SK-N-SH treated with all-trans-retinoic acid at 6 μM for 48 hours (cell line): ENCODE data around the gene KCNG4.

Experiments used
- ATAC-seq: fragments of 200-7000 bp; cut with Tn5 transposase; 3 replicates; pipeline ENCODE4 v1.9.1; 2020; ENCODE audit warnings: mild to moderate bottlenecking, moderate library complexity
- ARNTL ChIP-seq: fragments of 450-650 bp; formaldehyde crosslinking; IDR thresholded peaks from 2 replicates; pipeline ENCODE4 v1.5.0; 2020; ENCODE audit warnings: low read depth, mild to moderate bottlenecking, moderate library complexity, borderline replicate concordance
- CREB5 ChIP-seq: fragments of 250-450 bp; sonication (Bioruptor Pico); IDR thresholded peaks from 2 replicates; pipeline ENCODE4 v1.5.1; 2020; ENCODE audit warnings: low read depth, mild to moderate bottlenecking, moderate library complexity
- CSDC2 ChIP-seq: fragments of 250-450 bp; sonication (Bioruptor Pico); IDR thresholded peaks from 2 replicates; pipeline ENCODE4 v1.5.0; 2020; ENCODE audit warnings: mild to moderate bottlenecking, moderate library complexity
- ESRRG ChIP-seq: fragments of 250-450 bp; sonication (Bioruptor Pico); IDR thresholded peaks from 2 replicates; pipeline ENCODE4 v1.6.1; 2021; ENCODE audit warnings: mild to moderate bottlenecking
- GLIS3 ChIP-seq: fragments of 250-450 bp; sonication (Bioruptor Pico); IDR thresholded peaks from 2 replicates; pipeline ENCODE4 v1.5.0; 2020; ENCODE audit warnings: mild to moderate bottlenecking, moderate library complexity
- ISL1 ChIP-seq: fragments of 250-450 bp; sonication (Bioruptor Pico); IDR thresholded peaks from 2 replicates; pipeline ENCODE4 v2.1.2; 2022; ENCODE audit warnings: mild to moderate bottlenecking, moderate library complexity
- OSR1 ChIP-seq: fragments of 250-450 bp; sonication (Bioruptor Pico); IDR thresholded peaks from 2 replicates; pipeline ENCODE4 v1.8.0; 2022; ENCODE audit warnings: moderate library complexity, mild to moderate bottlenecking, inconsistent platforms
- PPARA ChIP-seq: fragments of 250-450 bp; sonication (Bioruptor Pico); IDR thresholded peaks from 2 replicates; pipeline ENCODE4 v1.5.0; 2020; ENCODE audit warnings: mild to moderate bottlenecking, borderline replicate concordance
- RARB ChIP-seq: fragments of 250-450 bp; sonication (Bioruptor Pico); IDR thresholded peaks from 2 replicates; pipeline ENCODE4 v1.8.0; 2021; ENCODE audit warnings: mild to moderate bottlenecking, moderate library complexity
- SNAI2 ChIP-seq: fragments of 250-450 bp; sonication (Bioruptor Pico); IDR thresholded peaks from 2 replicates; pipeline ENCODE4 v1.5.0; 2020; ENCODE audit warnings: mild to moderate bottlenecking, moderate library complexity
- TCF4 ChIP-seq: fragments of 250-450 bp; sonication (Bioruptor Pico); IDR thresholded peaks from 2 replicates; pipeline ENCODE4 v1.8.0; 2021; ENCODE audit warnings: mild to moderate bottlenecking, moderate library complexity, borderline replicate concordance
- TOX ChIP-seq: fragments of 250-450 bp; sonication (Bioruptor Pico); IDR thresholded peaks from 2 replicates; pipeline ENCODE4 v1.8.0; 2021; ENCODE audit warnings: mild to moderate bottlenecking, moderate library complexity, borderline replicate concordance
- TSHZ2 ChIP-seq: fragments of 250-450 bp; sonication (Bioruptor Pico); IDR thresholded peaks from 2 replicates; pipeline ENCODE4 v1.5.0; 2020; ENCODE audit warnings: mild to moderate bottlenecking, moderate library complexity
- ZC3H10 ChIP-seq: fragments of 250-450 bp; sonication (Bioruptor Pico); IDR thresholded peaks from 2 replicates; pipeline ENCODE4 v1.5.1; 2021; ENCODE audit warnings: mild to moderate bottlenecking, moderate library complexity
- ZFP3 ChIP-seq: fragments of 250-450 bp; sonication (Bioruptor Pico); IDR thresholded peaks from 2 replicates; pipeline ENCODE4 v1.5.0; 2020; ENCODE audit warnings: mild to moderate bottlenecking, moderate library complexity
- ZFP30 ChIP-seq: fragments of 450-650 bp; formaldehyde crosslinking; IDR thresholded peaks from 2 replicates; pipeline ENCODE4 v1.5.0; 2022; ENCODE audit warnings: mild to moderate bottlenecking, moderate library complexity
- ZNF565 ChIP-seq: fragments of 450-650 bp; formaldehyde crosslinking; conservative IDR thresholded peaks from 2 replicates; pipeline ENCODE4 v1.5.0; 2020; ENCODE audit warnings: low read depth, mild to moderate bottlenecking, moderate library complexity
- ZNF70 ChIP-seq: fragments of 450-650 bp; formaldehyde crosslinking; IDR thresholded peaks from 2 replicates; pipeline ENCODE4 v1.5.0; 2020; ENCODE audit warnings: mild to moderate bottlenecking, moderate library complexity
- ZNF8 ChIP-seq: fragments of 450-650 bp; formaldehyde crosslinking; IDR thresholded peaks from 2 replicates; pipeline ENCODE4 v1.5.0; 2020; ENCODE audit warnings: mild to moderate bottlenecking, moderate library complexity
- TF ChIP-seq, protein P1 (sequence below): fragments of 250-450 bp; sonication (Bioruptor Pico); IDR thresholded peaks from 2 replicates; pipeline ENCODE4 v1.8.0; 2020; ENCODE audit warnings: mild to moderate bottlenecking, moderate library complexity, borderline replicate concordance
- TF ChIP-seq, protein P2 (sequence below): fragments of 250-450 bp; sonication (Bioruptor Pico); IDR thresholded peaks from 2 replicates; pipeline ENCODE4 v1.5.1; 2021; ENCODE audit warnings: mild to moderate bottlenecking, moderate library complexity
- TF ChIP-seq, protein P3 (sequence below): fragments of 250-450 bp; sonication (Bioruptor Pico); IDR thresholded peaks from 2 replicates; pipeline ENCODE4 v1.8.0; 2021; ENCODE audit warnings: low read depth, mild to moderate bottlenecking, moderate library complexity, borderline replicate concordance

Gene KCNG4

GRCh38 chr16:84279881-84280280 lies 40.1 kb upstream of the KCNG4 start (continued):
- TF ChIP-seq ZNF8 (no peak), ZNF565 (CRISPR knock-in tag) (no peak), ZFP3 (CRISPR knock-in tag) (no peak), ISL1 (no peak)
- TF ChIP-seq, protein P1, sequence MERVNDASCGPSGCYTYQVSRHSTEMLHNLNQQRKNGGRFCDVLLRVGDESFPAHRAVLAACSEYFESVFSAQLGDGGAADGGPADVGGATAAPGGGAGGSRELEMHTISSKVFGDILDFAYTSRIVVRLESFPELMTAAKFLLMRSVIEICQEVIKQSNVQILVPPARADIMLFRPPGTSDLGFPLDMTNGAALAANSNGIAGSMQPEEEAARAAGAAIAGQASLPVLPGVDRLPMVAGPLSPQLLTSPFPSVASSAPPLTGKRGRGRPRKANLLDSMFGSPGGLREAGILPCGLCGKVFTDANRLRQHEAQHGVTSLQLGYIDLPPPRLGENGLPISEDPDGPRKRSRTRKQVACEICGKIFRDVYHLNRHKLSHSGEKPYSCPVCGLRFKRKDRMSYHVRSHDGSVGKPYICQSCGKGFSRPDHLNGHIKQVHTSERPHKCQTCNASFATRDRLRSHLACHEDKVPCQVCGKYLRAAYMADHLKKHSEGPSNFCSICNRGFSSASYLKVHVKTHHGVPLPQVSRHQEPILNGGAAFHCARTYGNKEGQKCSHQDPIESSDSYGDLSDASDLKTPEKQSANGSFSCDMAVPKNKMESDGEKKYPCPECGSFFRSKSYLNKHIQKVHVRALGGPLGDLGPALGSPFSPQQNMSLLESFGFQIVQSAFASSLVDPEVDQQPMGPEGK (CRISPR knock-in tag) = no peak

- TF ChIP-seq PPARA (CRISPR knock-in tag) (no peak), ESRRG (CRISPR knock-in tag) (no peak), OSR1 (CRISPR knock-in tag) (no peak), TSHZ2 (CRISPR knock-in tag) (no peak), ZFP3 (CRISPR knock-in tag) (no peak), TCF4 (CRISPR knock-in tag) (no peak), RARB (CRISPR knock-in tag) (no peak), SNAI2 (CRISPR knock-in tag) (no peak), CSDC2 (CRISPR knock-in tag) (no peak), ZNF70 (CRISPR knock-in tag) (no peak), ZNF8 (no peak), GLIS3 (CRISPR knock-in tag) (no peak), TOX (CRISPR knock-in tag) (no peak), ZNF565 (CRISPR knock-in tag) (no peak), ARNTL (CRISPR knock-in tag) (no peak), ZFP30 (CRISPR knock-in tag) (no peak), ZC3H10 (CRISPR knock-in tag) (no peak)
- TF ChIP-seq, protein P1 (CRISPR knock-in tag) = no peak
- TF ChIP-seq, protein P2, sequence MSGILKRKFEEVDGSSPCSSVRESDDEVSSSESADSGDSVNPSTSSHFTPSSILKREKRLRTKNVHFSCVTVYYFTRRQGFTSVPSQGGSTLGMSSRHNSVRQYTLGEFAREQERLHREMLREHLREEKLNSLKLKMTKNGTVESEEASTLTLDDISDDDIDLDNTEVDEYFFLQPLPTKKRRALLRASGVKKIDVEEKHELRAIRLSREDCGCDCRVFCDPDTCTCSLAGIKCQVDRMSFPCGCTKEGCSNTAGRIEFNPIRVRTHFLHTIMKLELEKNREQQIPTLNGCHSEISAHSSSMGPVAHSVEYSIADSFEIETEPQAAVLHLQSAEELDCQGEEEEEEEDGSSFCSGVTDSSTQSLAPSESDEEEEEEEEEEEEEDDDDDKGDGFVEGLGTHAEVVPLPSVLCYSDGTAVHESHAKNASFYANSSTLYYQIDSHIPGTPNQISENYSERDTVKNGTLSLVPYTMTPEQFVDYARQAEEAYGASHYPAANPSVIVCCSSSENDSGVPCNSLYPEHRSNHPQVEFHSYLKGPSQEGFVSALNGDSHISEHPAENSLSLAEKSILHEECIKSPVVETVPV = no peak
- TF ChIP-seq, protein P3, sequence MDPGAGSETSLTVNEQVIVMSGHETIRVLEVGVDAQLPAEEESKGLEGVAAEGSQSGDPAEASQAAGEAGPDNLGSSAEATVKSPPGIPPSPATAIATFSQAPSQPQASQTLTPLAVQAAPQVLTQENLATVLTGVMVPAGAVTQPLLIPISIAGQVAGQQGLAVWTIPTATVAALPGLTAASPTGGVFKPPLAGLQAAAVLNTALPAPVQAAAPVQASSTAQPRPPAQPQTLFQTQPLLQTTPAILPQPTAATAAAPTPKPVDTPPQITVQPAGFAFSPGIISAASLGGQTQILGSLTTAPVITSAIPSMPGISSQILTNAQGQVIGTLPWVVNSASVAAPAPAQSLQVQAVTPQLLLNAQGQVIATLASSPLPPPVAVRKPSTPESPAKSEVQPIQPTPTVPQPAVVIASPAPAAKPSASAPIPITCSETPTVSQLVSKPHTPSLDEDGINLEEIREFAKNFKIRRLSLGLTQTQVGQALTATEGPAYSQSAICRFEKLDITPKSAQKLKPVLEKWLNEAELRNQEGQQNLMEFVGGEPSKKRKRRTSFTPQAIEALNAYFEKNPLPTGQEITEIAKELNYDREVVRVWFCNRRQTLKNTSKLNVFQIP (CRISPR knock-in tag) = no peak
- TF ChIP-seq, all 23 proteins: peak for 0
- ATAC-seq = no peak
These were observed 39.2 kb upstream of the KCNG4 start for GRCh38 chr16:84278968-84279367.

GRCh38 chr16:84278333-84278732 lies 38.5 kb upstream of the KCNG4 start:
- no peak for ATAC-seq
- TF ChIP-seq TOX (CRISPR knock-in tag) (no peak), RARB (CRISPR knock-in tag) (no peak), CREB5 (CRISPR knock-in tag) (no peak), ZC3H10 (CRISPR knock-in tag) (no peak), ESRRG (CRISPR knock-in tag) (no peak), ZNF8 (no peak), CSDC2 (CRISPR knock-in tag) (no peak), TSHZ2 (CRISPR knock-in tag) (no peak), ZFP3 (CRISPR knock-in tag) (no peak)
- TF ChIP-seq, protein P2 = no peak
